Measurements from ENCODE around the gene KRT40. TPM values are rescaled to one million over a fixed set of nuclear protein-coding genes. Genes with fewer than 3 reads are reported as not detected.

KRT40 gene
- total and polyA plus RNA-seq, 9 of the 15 experiments (the other 6 are each of a cell fraction or from before 2014, with no cell fraction given): not detected

- Histone ChIP-seq H3K36me3 (ENCODE audit: control insufficient read depth, insufficient read depth, low read length) (no peaks in the 10 kb centered on the region), H2AFZ (ENCODE audit: low read depth, low read length) (no peak within 1 kb of the TSS), H3K9me3 (replicated peaks; ENCODE audit: control insufficient read depth, insufficient read depth, low read depth, low read length) (no peaks in the 10 kb centered on the region), H4K20me1 (replicated peaks; ENCODE audit: control insufficient read depth, insufficient read depth, low read length) (no peaks in the 10 kb centered on the region), H3K9me1 (ENCODE audit: control insufficient read depth, insufficient read depth, low read length) (no peaks in the 10 kb centered on the region), H3K4me2 (ENCODE audit: insufficient read depth, low read length) (no peak within 1 kb of the TSS), H3K9ac (ENCODE audit: insufficient read depth in 1 of 2, low read depth in 2 of 2, low read length in 2 of 2) (no peak within 1 kb of the TSS; a peak in 1 of 4 replicates), H3K4me1 (replicated peaks in 1 of 2; ENCODE audit: control insufficient read depth in 2 of 2, insufficient read depth in 2 of 2, low read length in 2 of 2) (peaks cover 0 to 5% of the 10 kb centered on the region in 2 experiments; a peak in 1 of 5 replicates), H3K27me3 (ENCODE audit: control insufficient read depth in 2 of 2, insufficient read depth in 2 of 2, low read length in 2 of 2) (peaks cover 21 to 25% of the 10 kb centered on the region in 2 experiments), H3K79me2 (ENCODE audit: control insufficient read depth, insufficient read depth, low read length) (no peaks in the 10 kb centered on the region), H3K4me3 (no peak within 1 kb of the TSS), H3K27ac (ENCODE audit: extremely low read depth, low read depth, low read length) (no peak within 1 kb of the TSS)
- no peak for TF ChIP-seq PCBP2 (IDR thresholded peaks at IDR 0.05; ENCODE audit: low read depth, low read length, poor library complexity, severe bottlenecking)
- TF ChIP-seq RAD21 (CRISPR knock-in tag; conservative IDR thresholded peaks at IDR 0.05 in 1 of 2, IDR thresholded peaks at IDR 0.05 in 1 of 2): no peak
- TF ChIP-seq STAG1 (CRISPR knock-in tag; IDR thresholded peaks at IDR 0.05; ENCODE audit: borderline replicate concordance): no peak
- no peak for TF ChIP-seq TRIM28 (IDR thresholded peaks at IDR 0.05)
- no peak for TF ChIP-seq THAP12 (CRISPR knock-in tag; IDR thresholded peaks at IDR 0.05)
- TF ChIP-seq KHSRP (IDR thresholded peaks at IDR 0.05): no peak
- TF ChIP-seq RNF2 (IDR thresholded peaks at IDR 0.05): no peak
- TF ChIP-seq GTF3C2 (IDR thresholded peaks at IDR 0.05; ENCODE audit: borderline replicate concordance, extremely low read depth, insufficient read length): no peak
- TF ChIP-seq ILK (tag; IDR thresholded peaks at IDR 0.05; ENCODE audit: borderline replicate concordance, low read depth): no peak
- TF ChIP-seq ZNF778 (CRISPR knock-in tag; IDR thresholded peaks at IDR 0.05): no peak
- no peak for TF ChIP-seq ELF4 (CRISPR knock-in tag; IDR thresholded peaks at IDR 0.05)
- TF ChIP-seq GABPA (tag; conservative IDR thresholded peaks at IDR 0.05; ENCODE audit: low read depth): no peak
- TF ChIP-seq ZBTB12 (CRISPR knock-in tag; IDR thresholded peaks at IDR 0.05): no peak
- no peak for TF ChIP-seq NFE2L1 (tag; IDR thresholded peaks at IDR 0.05; ENCODE audit: borderline replicate concordance, low read depth)
- DNase-seq (ENCODE audit: extremely low read depth in 1 of 4, low spot score in 3 of 4) (no peak), ATAC-seq (no peak), FAIRE-seq (no peak)
- intact Hi-C loops (cut with micrococcal nuclease) (no loop called here), in situ Hi-C loops (cut with MboI) (no loop called here)
- WGBS (ENCODE audit: insufficient coverage, low coverage, missing lambda C conversion rate): 0% methylated on average over 9 of the region's 9 CpGs
- no TSS peak for BruUV-seq (replicated peaks)
- ChIA-PET POLR2A (interaction anchor here (0.7 kb wide), 1 partner anchor 752 kb away, joined by 4 read pairs; no protein-coding TSS in a partner anchor), CTCF (ENCODE audit: low intra/inter-chr PET ratio) (no interaction called here)
These were observed 46.7 kb downstream of the KRT40 start, which contains the start of gene KRT23 for GRCh38 chr17:40937384-40937819. TSS of gene KRT23 (minus strand) at chr17:40937646. CDS start at chr17:40936603, 1,043 bp downstream.

Data from K562 (cell line).